HepG2 (cell line): ENCODE measurements around the gene RSAD1. TPM values are rescaled to one million over a fixed set of nuclear protein-coding genes. Genes with fewer than 3 reads are reported as not detected.

Experiments
- ARID4A ChIP-seq: sonication (generic); formaldehyde crosslinking; IDR thresholded peaks from 2 replicates; pipeline ENCODE4 v1.5.0; 2020; ENCODE audit warnings: mild to moderate bottlenecking, missing genetic modification reagents, borderline replicate concordance
- CCAR2 ChIP-seq: fragments of 200-400 bp; formaldehyde crosslinking; optimal IDR thresholded peaks from 2 replicates; pipeline ENCODE3; 2018; ENCODE audit warnings: low read depth, mild to moderate bottlenecking, low read length, moderate library complexity
- JUN ChIP-seq: sonication (generic); formaldehyde crosslinking; IDR thresholded peaks from 2 replicates; pipeline ENCODE4 v1.4.0; 2020; ENCODE audit warnings: mild to moderate bottlenecking, missing genetic modification reagents
- JUNB ChIP-seq: sonication (generic); formaldehyde crosslinking; IDR thresholded peaks from 2 replicates; pipeline ENCODE4 v1.8.0; 2022; ENCODE audit warnings: missing genetic modification reagents, mild to moderate bottlenecking, borderline replicate concordance
- KDM2A ChIP-seq: sonication (generic); formaldehyde crosslinking; IDR thresholded peaks from 2 replicates; pipeline ENCODE4 v1.4.0; 2020; ENCODE audit warnings: low read depth, missing genetic modification reagents, borderline replicate concordance
- KDM5A ChIP-seq: fragments of 200-600 bp; sonication (generic); IDR thresholded peaks from 2 replicates; pipeline ENCODE4 v1.7.0; 2018; ENCODE audit warnings: antibody characterized with exemption, mild to moderate bottlenecking, low read length, borderline replicate concordance
- NONO ChIP-seq, 2 experiments: fragments of 450-650 bp in 1 of 2; sonication (generic) in 1 of 2; formaldehyde crosslinking in 1 of 2; IDR thresholded peaks in 1 of 2; conservative IDR thresholded peaks in 1 of 2; 2 replicates each; pipeline versions ENCODE4 v1.6.1 to v1.8.0; 2017 to 2022; ENCODE audit warnings: mild to moderate bottlenecking in 1 of 2, missing genetic modification reagents in 1 of 2, moderate library complexity in 1 of 2
- SMYD3 ChIP-seq: sonication (generic); formaldehyde crosslinking; IDR thresholded peaks from 2 replicates; pipeline ENCODE4 v1.8.1; 2023; ENCODE audit warnings: mild to moderate bottlenecking, missing genetic modification reagents
- SNAPC2 ChIP-seq: sonication (generic); formaldehyde crosslinking; IDR thresholded peaks from 2 replicates; pipeline ENCODE4 v1.8.1; 2022; ENCODE audit warnings: mild to moderate bottlenecking, missing genetic modification reagents
- SRSF1 ChIP-seq: fragments of 200-400 bp; formaldehyde crosslinking; optimal IDR thresholded peaks from 2 replicates; pipeline ENCODE3; 2017; ENCODE audit warnings: mild to moderate bottlenecking, low read depth, low read length, moderate library complexity
- ZBTB34 ChIP-seq: sonication (generic); formaldehyde crosslinking; IDR thresholded peaks from 2 replicates; pipeline ENCODE4 v1.8.0; 2022; ENCODE audit warnings: mild to moderate bottlenecking, missing genetic modification reagents
- ZBTB39 ChIP-seq: sonication (generic); formaldehyde crosslinking; IDR thresholded peaks from 2 replicates; pipeline ENCODE4 v1.5.0; 2020; ENCODE audit warnings: missing genetic modification reagents
- ZNF207 ChIP-seq: fragments of 450-650 bp; IDR thresholded peaks from 2 replicates; pipeline ENCODE4 v1.6.1; 2016; ENCODE audit warnings: antibody characterized with exemption, borderline replicate concordance
- ZNF337 ChIP-seq: sonication (generic); formaldehyde crosslinking; IDR thresholded peaks from 2 replicates; pipeline ENCODE4 v1.5.1; 2020; ENCODE audit warnings: missing genetic modification reagents, low read depth, mild to moderate bottlenecking, borderline replicate concordance
- ZNF570 ChIP-seq: sonication (generic); formaldehyde crosslinking; IDR thresholded peaks from 2 replicates; pipeline ENCODE4 v1.4.0; 2020; ENCODE audit warnings: mild to moderate bottlenecking, missing genetic modification reagents, borderline replicate concordance
- ZNF615 ChIP-seq: sonication (generic); formaldehyde crosslinking; IDR thresholded peaks from 2 replicates; pipeline ENCODE4 v1.5.0; 2020; ENCODE audit warnings: mild to moderate bottlenecking, missing genetic modification reagents, borderline replicate concordance
- ZNF749 ChIP-seq: sonication (generic); formaldehyde crosslinking; IDR thresholded peaks from 2 replicates; pipeline ENCODE4 v1.8.0; 2022; ENCODE audit warnings: mild to moderate bottlenecking, missing genetic modification reagents, moderate library complexity, borderline replicate concordance
- ZNF891 ChIP-seq: sonication (generic); formaldehyde crosslinking; IDR thresholded peaks from 2 replicates; pipeline ENCODE4 v1.5.0; 2020; ENCODE audit warnings: mild to moderate bottlenecking, missing genetic modification reagents
- polyA plus RNA-seq, 8 experiments: library from polyadenylated mRNA; depleted of rRNA in 3 of 8; stranded (reverse) in 7 of 8; unstranded in 1 of 8; fragments of >200 nt; fragmentation: Illumina TruSeq in 4 of 8; extraction: Trizol in 4 of 8; gene quantifications; 2 replicates each; pipeline versions ENCODE4 v1.2.1 to v1.2.3, GENCODE V29; 2011 to 2016; ENCODE audit warnings: low read depth in 4 of 8, missing spikeins in 1 of 8, mixed read lengths in 1 of 8; ENCODE audit not compliant: insufficient read depth in 1 of 8
- total RNA-seq, 5 experiments: library from RNA; depleted of rRNA; stranded (reverse); fragments of >200 nt; fragmentation: Illumina TruSeq; extraction: Trizol; gene quantifications; 2 replicates each; pipeline ENCODE4 v1.2.3, GENCODE V29; 2016; ENCODE audit warnings: low read depth in 1 of 5

Gene RSAD1
- total and polyA plus RNA-seq, 2 of the 13 experiments (the other 11 are each of a cell fraction or from before 2014, with no cell fraction given), result 22.7 to 27.7 TPM

- no peak for TF ChIP-seq ZBTB39 (CRISPR knock-in tag)
- TF ChIP-seq KDM2A, result peak; percentile 72
- peak; percentile 37; the same call in 1 of the 2 replicates for TF ChIP-seq ZNF749
- no peak for TF ChIP-seq ZNF570
- TF ChIP-seq ARID4A (CRISPR knock-in tag), result peak; percentile 48; the same call in 1 of the 2 replicates
- no peak for TF ChIP-seq ZNF891 (CRISPR knock-in tag)
- no peak for TF ChIP-seq KDM5A
- TF ChIP-seq ZBTB34 (CRISPR knock-in tag), result peak; percentile 86
- peak; percentile 45; the same call in 1 of the 2 replicates for TF ChIP-seq JUNB (CRISPR knock-in tag)
- TF ChIP-seq ZNF207, result no peak
- TF ChIP-seq NONO (IDR thresholded peaks at IDR 0.05), result no peak
- no peak; the same call in 1 of the 2 replicates for TF ChIP-seq NONO (CRISPR knock-in tag; conservative IDR thresholded peaks at IDR 0.05)
- TF ChIP-seq CCAR2, result no peak
- TF ChIP-seq SMYD3 (CRISPR knock-in tag), result 0 out of 2 replicates have a peak, but pooled peaks have one; percentile 54
- no peak for TF ChIP-seq SNAPC2 (CRISPR knock-in tag)
- TF ChIP-seq ZNF615 (CRISPR knock-in tag), result 0 out of 2 replicates have a peak, but pooled peaks have one; percentile 12
- no peak for TF ChIP-seq SRSF1
- TF ChIP-seq ZNF337, result no peak
- TF ChIP-seq JUN, result peak; percentile 69; the same call in 1 of the 2 replicates
Observed at GRCh38 chr17:50458701-50459676, 19.7 kb upstream of the RSAD1 start (continued).
